Cardiac septum (tissue), 1 donor: ENCODE measurements around the gene PRKAR2A. TPM values are rescaled to one million over a fixed set of nuclear protein-coding genes. Genes with fewer than 3 reads are reported as not detected.
"Not testable (repeated sequence)": the region's sequence is repeated elsewhere in the genome, so short reads cannot be mapped to it uniquely, and the experiment has no call there.

ENCODE experiments used
- DNase-seq: peaks from one replicate; pipeline ENCODE4 v3.0.0-alpha.2; 2020; ENCODE audit warnings: low spot score
- intact Hi-C: fragments of 100-400 bp; cut with DNase I; formaldehyde crosslinking; loops from one replicate; pipeline ENCODE4 v1.14.0; 2022
- total RNA-seq: library from RNA; stranded (reverse); fragmentation: NEBNext Ultra II Directional; extraction: Animal tissue kit (Norgen Biotek cat#: 25700); gene quantifications from one replicate; pipeline ENCODE4 v1.2.1, GENCODE V29; 2021
- donor health status: DM: no; HTN: no; CAD: no.

The PRKAR2A gene
- total RNA-seq, 1 donor from 2014 or later: 48.1 TPM

- peak; percentile 88 for DNase-seq
- intact Hi-C loops: loop anchor here (2.0 to 5.0 kb wide), 4 partner anchors 50 to 160 kb away; partner anchors contain the start of genes ARIH2, NCKIPSD and SLC25A20
Observed at GRCh38 chr3:48847053-48847503, 596 bp downstream of the PRKAR2A start.

- DNase-seq: no peak
- intact Hi-C loops: loop anchor here (5.0 kb wide), 3 partner anchors 52 to 158 kb away; partner anchors contain the start of genes NCKIPSD and SLC25A20
Observed at GRCh38 chr3:48845170-48845569, 2.5 kb downstream of the PRKAR2A start.

GRCh38 chr3:48837163-48837562, 10.5 kb downstream of the PRKAR2A start:
- no peak for DNase-seq

GRCh38 chr3:48835650-48836366, 11.9 kb downstream of the PRKAR2A start:
- DNase-seq: no peak
- intact Hi-C loops: no loop called here

More at GRCh38 chr3:48837163-48837562, 10.5 kb downstream of the PRKAR2A start:
- intact Hi-C loops: no loop called here

GRCh38 chr3:48832684-48833083, 15.0 kb downstream of the PRKAR2A start:
- no peak for DNase-seq
- intact Hi-C loops: no loop called here

GRCh38 chr3:48830715-48831114, 17.0 kb downstream of the PRKAR2A start:
- intact Hi-C loops: no loop called here
- no peak for DNase-seq

- intact Hi-C loops, DNase-seq: not testable (repeated sequence)
Observed at GRCh38 chr3:48829525-48829924, 18.1 kb downstream of the PRKAR2A start.

GRCh38 chr3:48827874-48828273, 19.8 kb downstream of the PRKAR2A start:
- DNase-seq: not testable (repeated sequence)

GRCh38 chr3:48826451-48826850, 21.2 kb downstream of the PRKAR2A start:
- intact Hi-C loops: no loop called here
- DNase-seq: no peak

More at GRCh38 chr3:48827874-48828273, 19.8 kb downstream of the PRKAR2A start:
- intact Hi-C loops: not testable (repeated sequence)

GRCh38 chr3:48820612-48821324, 26.9 kb downstream of the PRKAR2A start:
- no peak for DNase-seq

GRCh38 chr3:48819234-48820221, 28.1 kb downstream of the PRKAR2A start:
- no peak for DNase-seq
- intact Hi-C loops: no loop called here

More at GRCh38 chr3:48820612-48821324, 26.9 kb downstream of the PRKAR2A start:
- intact Hi-C loops: no loop called here

GRCh38 chr3:48811524-48811923, 36.1 kb downstream of the PRKAR2A start:
- no peak for DNase-seq
- intact Hi-C loops: no loop called here

- DNase-seq: no peak
- intact Hi-C loops: no loop called here
Observed at GRCh38 chr3:48804930-48805329, 42.7 kb downstream of the PRKAR2A start.

GRCh38 chr3:48800831-48801230, 46.8 kb downstream of the PRKAR2A start:
- intact Hi-C loops, DNase-seq: not testable (repeated sequence)

GRCh38 chr3:48798998-48799397, 48.7 kb downstream of the PRKAR2A start:
- intact Hi-C loops: no loop called here
- no peak for DNase-seq

- DNase-seq: no peak
- intact Hi-C loops: no loop called here
Observed at GRCh38 chr3:48797626-48798025, 50.0 kb downstream of the PRKAR2A start.

GRCh38 chr3:48795997-48796732, 51.5 kb downstream of the PRKAR2A start:
- intact Hi-C loops: no loop called here

GRCh38 chr3:48793484-48793883, 54.2 kb downstream of the PRKAR2A start:
- intact Hi-C loops, DNase-seq: not testable (repeated sequence)

More at GRCh38 chr3:48795997-48796732, 51.5 kb downstream of the PRKAR2A start:
- DNase-seq: no peak

GRCh38 chr3:48789665-48790064, 58.0 kb downstream of the PRKAR2A start:
- intact Hi-C loops: no loop called here
- DNase-seq: no peak
